Rectal smooth muscle tissue (tissue), 1 donor: ENCODE results near the gene ARSG.
"Not testable (repeated sequence)": the region's sequence is repeated elsewhere in the genome, so short reads cannot be mapped to it uniquely, and the experiment has no call there.

ENCODE experiments used
- H3K27ac ChIP-seq: one replicate; pipeline ENCODE4 v1.7.0; 2013; ENCODE audit warnings: low read depth, low read length, inconsistent platforms
- H3K27me3 ChIP-seq: one replicate; pipeline ENCODE4 v1.7.0; 2013; ENCODE audit warnings: low read length; ENCODE audit not compliant: control insufficient read depth, insufficient read depth
- H3K36me3 ChIP-seq: one replicate; pipeline ENCODE4 v1.7.0; 2013; ENCODE audit warnings: low read length; ENCODE audit not compliant: control insufficient read depth, insufficient read depth
- H3K4me1 ChIP-seq: one replicate; pipeline ENCODE4 v1.7.0; 2013; ENCODE audit warnings: low read length; ENCODE audit not compliant: control insufficient read depth, insufficient read depth
- H3K4me3 ChIP-seq: one replicate; pipeline ENCODE4 v1.7.0; 2013; ENCODE audit warnings: low read length
- H3K9ac ChIP-seq: one replicate; pipeline ENCODE4 v1.7.0; 2013; ENCODE audit warnings: low read length

The ARSG gene

GRCh38 chr17:68290955-68291835, at the start of gene ARSG, which contains the start of gene SLC16A6:
Gene ARSG, plus strand, starts transcription at chr17:68291495. Its CDS starts 15,999 bp downstream, at chr17:68307494.
Gene SLC16A6, minus strand, starts transcription at chr17:68291127. Its CDS starts 12,807 bp downstream, at chr17:68278320.
- H3K27ac ChIP-seq: peak within 1 kb of the TSS; percentile 8
- peak within 1 kb of the TSS; percentile 59 for H3K9ac ChIP-seq
- peaks cover 9% of the 10 kb centered on the region for H3K27me3 ChIP-seq
- peak within 1 kb of the TSS; percentile 66 for H3K4me3 ChIP-seq
- peaks cover 5% of the 10 kb centered on the region for H3K4me1 ChIP-seq
- H3K36me3 ChIP-seq: no peaks in the 10 kb centered on the region

DNA sequence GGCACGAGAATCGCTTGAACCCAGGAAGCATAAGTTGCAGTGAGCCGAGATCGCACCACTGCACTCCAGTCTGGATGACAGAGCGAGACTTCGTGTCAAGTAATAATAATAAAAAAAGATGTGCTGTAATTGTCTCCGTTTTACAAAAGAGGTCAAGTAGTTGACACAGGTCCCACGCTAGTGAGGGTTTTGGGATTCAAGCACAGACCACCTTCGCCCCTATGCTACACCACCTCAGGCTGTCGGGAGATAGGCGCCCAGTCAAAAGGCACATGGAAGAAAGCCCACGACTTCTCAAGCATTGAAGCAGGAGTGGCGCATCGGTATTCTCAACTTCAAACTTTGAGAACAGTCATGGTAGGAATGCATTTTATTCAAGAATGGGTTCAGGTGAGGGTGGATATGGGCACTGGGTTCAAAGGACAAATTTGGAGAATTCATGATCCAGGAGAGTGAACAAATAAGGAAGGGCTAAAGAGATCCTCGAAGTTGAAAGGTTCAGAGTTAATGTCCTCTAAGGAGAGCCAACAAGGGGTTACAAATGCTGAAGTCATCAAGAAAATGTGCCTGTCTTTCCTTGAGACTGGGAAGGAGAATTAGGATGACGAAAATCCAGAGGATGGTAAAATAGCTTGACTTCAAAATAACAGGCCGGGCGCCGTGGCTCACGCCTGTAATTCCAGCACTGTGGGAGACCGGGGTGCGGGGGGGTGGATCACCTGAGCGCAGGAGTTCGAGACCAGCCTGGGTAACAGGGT, 44.8 kb upstream of the ARSG start:
- H3K27ac ChIP-seq: no peak overlapping the region
- H3K9ac ChIP-seq: no peak overlapping the region
- no peaks in the 10 kb centered on the region for H3K36me3 ChIP-seq
- no peaks in the 10 kb centered on the region for H3K27me3 ChIP-seq
- peak overlapping the region; percentile 73 for H3K4me3 ChIP-seq
- H3K4me1 ChIP-seq: peaks cover 4% of the 10 kb centered on the region

- Histone ChIP-seq H3K27ac (peak within 1 kb of the TSS; percentile 93), H3K36me3 (no peaks in the 10 kb centered on the region), H3K4me3 (peak within 1 kb of the TSS; percentile 81), H3K27me3 (no peaks in the 10 kb centered on the region), H3K9ac (peak within 1 kb of the TSS; percentile 87), H3K4me1 (peaks cover 4% of the 10 kb centered on the region)
Observed at GRCh38 chr17:68247445-68248198, 43.7 kb upstream of the ARSG start, which contains the start of gene AMZ2. Gene AMZ2, plus strand, starts transcription at chr17:68248043. Its CDS starts 2,145 bp downstream, at chr17:68250188.

- H3K27ac ChIP-seq: peak overlapping the region; percentile 93
- H3K36me3 ChIP-seq: no peaks in the 10 kb centered on the region
- H3K4me1 ChIP-seq: peaks cover 4% of the 10 kb centered on the region
- peak overlapping the region; percentile 81 for H3K4me3 ChIP-seq
- H3K27me3 ChIP-seq: no peaks in the 10 kb centered on the region
- H3K9ac ChIP-seq: peak overlapping the region; percentile 87
Observed at GRCh38 chr17:68248199-68248825, 43.0 kb upstream of the ARSG start.

- Histone ChIP-seq H3K4me3 (no peak overlapping the region), H3K4me1 (peaks cover 4% of the 10 kb centered on the region), H3K9ac (no peak overlapping the region), H3K36me3 (no peaks in the 10 kb centered on the region), H3K27me3 (no peaks in the 10 kb centered on the region), H3K27ac (peak overlapping the region; percentile 93)
Observed at GRCh38 chr17:68248891-68249290, 42.4 kb upstream of the ARSG start.

- no peaks in the 10 kb centered on the region for H3K36me3 ChIP-seq
- H3K4me3 ChIP-seq: no peak overlapping the region
- H3K9ac ChIP-seq: no peak overlapping the region
- H3K4me1 ChIP-seq: peaks cover 4% of the 10 kb centered on the region
- no peaks in the 10 kb centered on the region for H3K27me3 ChIP-seq
- peak overlapping the region; percentile 93 for H3K27ac ChIP-seq
Observed at GRCh38 chr17:68249354-68249765, 41.9 kb upstream of the ARSG start.

- H3K27me3 ChIP-seq, H3K27ac ChIP-seq, H3K4me1 ChIP-seq, H3K36me3 ChIP-seq, H3K4me3 ChIP-seq, H3K9ac ChIP-seq: not testable (repeated sequence)
Observed at GRCh38 chr17:68253426-68253825, 37.9 kb upstream of the ARSG start.

GRCh38 chr17:68255151-68255550, 36.1 kb upstream of the ARSG start:
- Histone ChIP-seq H3K27ac (no peak overlapping the region), H3K9ac (no peak overlapping the region), H3K4me3 (no peak overlapping the region), H3K36me3 (peaks cover 6% of the 10 kb centered on the region), H3K27me3 (no peaks in the 10 kb centered on the region), H3K4me1 (no peaks in the 10 kb centered on the region)

GRCh38 chr17:68255731-68256538, 35.4 kb upstream of the ARSG start:
- Histone ChIP-seq H3K4me3 (no peak overlapping the region), H3K27ac (no peak overlapping the region), H3K27me3 (no peaks in the 10 kb centered on the region), H3K9ac (no peak overlapping the region), H3K36me3 (peaks cover 6% of the 10 kb centered on the region), H3K4me1 (no peaks in the 10 kb centered on the region)

- H3K36me3 ChIP-seq, H3K27me3 ChIP-seq, H3K4me1 ChIP-seq, H3K9ac ChIP-seq, H3K27ac ChIP-seq, H3K4me3 ChIP-seq: not testable (repeated sequence)
Observed at GRCh38 chr17:68256701-68257100, 34.6 kb upstream of the ARSG start.

DNA sequence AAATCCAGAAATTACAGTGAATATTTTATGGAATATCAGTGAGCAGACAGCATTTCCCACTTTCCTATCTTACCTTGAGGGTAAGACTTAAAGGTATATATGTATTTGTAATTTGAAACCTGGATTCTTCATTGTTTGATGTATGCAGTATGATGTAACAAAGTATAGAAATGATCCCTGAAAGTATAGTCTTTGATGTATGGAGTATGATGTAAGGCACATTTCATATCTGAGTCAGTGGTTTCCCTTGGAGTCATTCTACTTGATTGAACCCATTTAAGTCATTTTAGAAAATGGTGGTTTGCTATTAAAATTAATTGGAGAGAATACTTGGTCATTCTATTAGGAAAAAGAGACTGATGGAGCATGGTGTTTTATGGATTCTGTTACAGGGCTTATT, 33.4 kb upstream of the ARSG start:
- no peak overlapping the region for H3K9ac ChIP-seq
- no peak overlapping the region for H3K4me3 ChIP-seq
- H3K4me1 ChIP-seq: no peaks in the 10 kb centered on the region
- H3K36me3 ChIP-seq: peaks cover 6% of the 10 kb centered on the region
- H3K27me3 ChIP-seq: no peaks in the 10 kb centered on the region
- H3K27ac ChIP-seq: no peak overlapping the region
